Caco-2 (cell line): ENCODE data around the gene CCRL2. TPM values are rescaled to one million over a fixed set of nuclear protein-coding genes. Genes with fewer than 3 reads are reported as not detected.
A peak's percentile ranks its signal among the peaks of the same experiment; 100 is the strongest.

Experiments
- BruUV-seq: library from RNA; stranded (reverse); fragments of 400-500 nt; replicated peaks from 2 replicates; lab custom pipeline; 2021; lab: Mats Ljungman, UMichigan
- CTCF ChIA-PET: fragments of 300-600 bp; sonication (Branson Sonifier 250); formaldehyde crosslinking; loops from one replicate; lab custom pipeline; 2022; ENCODE audit warnings: antibody characterized with exemption; lab: Charles Lee
- POLR2A ChIA-PET: fragments of 300-600 bp; sonication (Branson Sonifier 250); formaldehyde crosslinking; loops from one replicate; lab custom pipeline; 2022; ENCODE audit warnings: antibody characterized with exemption; lab: Charles Lee
- DNase-seq, 2 experiments: peaks; one replicate each; pipeline versions ENCODE4 v3.0.0 to v3.0.0-alpha.2; 2020 to 2022
- H3K27me3 ChIP-seq: replicated peaks from 2 replicates; pipeline ENCODE4 v1.6.0; 2011; ENCODE audit warnings: low read length; ENCODE audit not compliant: control insufficient read depth, insufficient read depth
- H3K36me3 ChIP-seq: 2 replicates; pipeline ENCODE4 v1.5.1; 2011; ENCODE audit warnings: low read length; ENCODE audit not compliant: control insufficient read depth, insufficient read depth
- H3K4me1 ChIP-seq: fragments of 250-450 bp; sonication (Bioruptor Pico); 2 replicates; pipeline ENCODE4 v1.5.1; 2020; ENCODE audit warnings: mild to moderate bottlenecking
- H3K4me3 ChIP-seq: 2 replicates; pipeline ENCODE4 v1.5.1; 2011; ENCODE audit warnings: low read depth, mild to moderate bottlenecking, control low read depth, low read length
- H3K9me3 ChIP-seq: fragments of 250-450 bp; sonication (Bioruptor Pico); 2 replicates; pipeline ENCODE4 v1.5.1; 2020; ENCODE audit warnings: mild to moderate bottlenecking, moderate library complexity
- H3K27ac Mint-ChIP-seq: one replicate; pipeline ENCODE4 v1.8.0; 2022; ENCODE audit warnings: mixed read lengths; ENCODE audit not compliant: unreplicated experiment
- H3K27me3 Mint-ChIP-seq: one replicate; pipeline ENCODE4 v1.8.0; 2022; ENCODE audit warnings: mixed read lengths; ENCODE audit not compliant: insufficient read depth, unreplicated experiment
- H3K36me3 Mint-ChIP-seq: one replicate; pipeline ENCODE4 v1.8.0; 2022; ENCODE audit warnings: mild to moderate bottlenecking, mixed read lengths; ENCODE audit not compliant: insufficient read depth, unreplicated experiment
- H3K4me1 Mint-ChIP-seq: one replicate; pipeline ENCODE4 v1.8.0; 2022; ENCODE audit warnings: low read depth, mixed read lengths; ENCODE audit not compliant: unreplicated experiment
- H3K4me3 Mint-ChIP-seq: one replicate; pipeline ENCODE4 v1.8.0; 2022; ENCODE audit warnings: mild to moderate bottlenecking, moderate library complexity, mixed read lengths; ENCODE audit not compliant: unreplicated experiment
- H3K9me3 Mint-ChIP-seq: one replicate; pipeline ENCODE4 v1.8.0; 2022; ENCODE audit warnings: mixed read lengths; ENCODE audit not compliant: unreplicated experiment
- intact Hi-C: fragments of 100-400 bp; cut with micrococcal nuclease; formaldehyde crosslinking; loops from one replicate; pipeline ENCODE4 v1.10.0; 2022; ENCODE audit not compliant: unreplicated experiment
- total RNA-seq: library from RNA; stranded (reverse); gene quantifications from 2 replicates; pipeline ENCODE4 v1.2.3, GENCODE V29; 2022
- TF ChIP-seq, protein P1 (sequence below), 2 experiments: fragments of 200-600 bp in 1 of 2; IDR thresholded peaks; 1 replicate in 1 of 2; 2 replicates in 1 of 2; pipeline versions ENCODE4 v1.5.1 to v1.8.0; 2011 to 2022; ENCODE audit warnings: antibody characterized with exemption in 1 of 2, control low read depth in 1 of 2, inconsistent platforms in 1 of 2, low read depth in 1 of 2, low read length in 1 of 2, mild to moderate bottlenecking in 1 of 2, moderate library complexity in 1 of 2; ENCODE audit not compliant: insufficient read depth in 1 of 2, severe bottlenecking in 1 of 2, unreplicated experiment in 1 of 2

Gene CCRL2
- total RNA-seq, 1 experiment from 2014 or later = 1.0 TPM

DNA sequence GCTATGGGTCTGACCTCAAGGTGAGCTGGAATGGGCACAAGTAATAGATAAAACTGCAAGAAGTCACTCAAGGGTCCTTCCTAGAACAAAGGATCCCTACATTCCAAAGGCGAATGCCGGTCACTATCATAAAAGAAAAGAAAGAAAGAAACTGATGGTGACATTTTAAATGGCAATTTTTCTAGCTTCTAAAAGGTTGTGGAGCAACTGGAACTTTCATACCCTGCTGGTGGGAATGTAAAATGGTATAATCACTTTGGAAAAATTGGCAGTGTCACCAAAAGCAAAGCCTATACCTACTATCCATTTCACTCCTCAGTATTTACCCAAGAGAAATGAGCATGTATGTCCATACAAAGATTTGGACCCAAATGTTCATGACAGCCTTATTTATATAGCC is 4.2 kb downstream of the CCRL2 start:
- Histone ChIP-seq H3K4me1 (peaks cover 11% of the 10 kb centered on the region), H3K4me3 (no peak overlapping the region), H3K36me3 (no peaks in the 10 kb centered on the region), H3K27me3 (no peaks in the 10 kb centered on the region), H3K9me3 (no peaks in the 10 kb centered on the region)
- CTCF ChIA-PET = interaction anchor here (0.7 kb wide), 1 partner anchor 41 kb away, joined by 3 read pairs; the partner anchor contains the start of gene CCR5
- TF ChIP-seq, protein P1, sequence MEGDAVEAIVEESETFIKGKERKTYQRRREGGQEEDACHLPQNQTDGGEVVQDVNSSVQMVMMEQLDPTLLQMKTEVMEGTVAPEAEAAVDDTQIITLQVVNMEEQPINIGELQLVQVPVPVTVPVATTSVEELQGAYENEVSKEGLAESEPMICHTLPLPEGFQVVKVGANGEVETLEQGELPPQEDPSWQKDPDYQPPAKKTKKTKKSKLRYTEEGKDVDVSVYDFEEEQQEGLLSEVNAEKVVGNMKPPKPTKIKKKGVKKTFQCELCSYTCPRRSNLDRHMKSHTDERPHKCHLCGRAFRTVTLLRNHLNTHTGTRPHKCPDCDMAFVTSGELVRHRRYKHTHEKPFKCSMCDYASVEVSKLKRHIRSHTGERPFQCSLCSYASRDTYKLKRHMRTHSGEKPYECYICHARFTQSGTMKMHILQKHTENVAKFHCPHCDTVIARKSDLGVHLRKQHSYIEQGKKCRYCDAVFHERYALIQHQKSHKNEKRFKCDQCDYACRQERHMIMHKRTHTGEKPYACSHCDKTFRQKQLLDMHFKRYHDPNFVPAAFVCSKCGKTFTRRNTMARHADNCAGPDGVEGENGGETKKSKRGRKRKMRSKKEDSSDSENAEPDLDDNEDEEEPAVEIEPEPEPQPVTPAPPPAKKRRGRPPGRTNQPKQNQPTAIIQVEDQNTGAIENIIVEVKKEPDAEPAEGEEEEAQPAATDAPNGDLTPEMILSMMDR (IDR thresholded peaks at IDR 0.05; ENCODE audit: insufficient read depth in 1 of 2, low read depth in 1 of 2, low read length in 1 of 2, severe bottlenecking in 1 of 2, unreplicated experiment in 1 of 2) = peak in 1 of 2 experiments; percentile 14
- Mint-ChIP-seq H3K27ac (no peak overlapping the region), H3K4me1 (peaks cover 11% of the 10 kb centered on the region), H3K27me3 (no peaks in the 10 kb centered on the region), H3K9me3 (no peaks in the 10 kb centered on the region), H3K4me3 (no peak overlapping the region), H3K36me3 (no peaks in the 10 kb centered on the region)
- intact Hi-C loops = no loop called here
- POLR2A ChIA-PET = no interaction called here
- DNase-seq = no peak
- BruUV-seq = no TSS peak

DNA sequence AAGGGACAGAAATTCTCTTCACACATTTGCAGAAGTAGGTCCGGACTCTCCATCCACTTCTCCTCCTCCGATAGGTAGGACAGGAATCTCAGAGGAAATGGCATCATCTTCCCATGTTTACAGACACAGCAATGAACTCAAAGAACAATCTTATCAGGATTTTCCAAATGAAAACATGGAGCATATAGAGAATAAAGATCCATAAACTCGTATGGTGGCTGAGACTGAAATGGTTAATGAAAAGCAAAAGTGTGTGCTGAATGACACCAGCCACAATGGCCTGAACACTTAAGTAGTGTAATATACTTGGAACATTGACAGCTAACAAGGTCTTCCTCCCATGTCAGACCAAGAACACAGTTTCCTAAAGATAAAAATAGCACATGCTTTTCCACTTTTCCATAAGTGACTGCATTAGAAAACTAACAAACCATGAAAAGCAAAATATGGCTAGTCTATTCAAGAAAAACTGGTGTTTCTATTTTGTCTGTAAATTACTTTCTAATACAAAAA is 5.8 kb downstream of the CCRL2 start:
- Histone ChIP-seq H3K27me3 (no peaks in the 10 kb centered on the region), H3K9me3 (no peaks in the 10 kb centered on the region), H3K4me1 (no peaks in the 10 kb centered on the region), H3K36me3 (no peaks in the 10 kb centered on the region), H3K4me3 (no peak overlapping the region)
- ChIA-PET CTCF (no interaction called here), POLR2A (no interaction called here)
- no peaks in the 10 kb centered on the region for H3K27me3 Mint-ChIP-seq
- TF ChIP-seq, protein P1 (IDR thresholded peaks at IDR 0.05; ENCODE audit: insufficient read depth in 1 of 2, low read depth in 1 of 2, low read length in 1 of 2, severe bottlenecking in 1 of 2, unreplicated experiment in 1 of 2) = no peak
- no peaks in the 10 kb centered on the region for H3K4me1 Mint-ChIP-seq
- no peaks in the 10 kb centered on the region for H3K36me3 Mint-ChIP-seq
- DNase-seq = no peak
- no TSS peak for BruUV-seq
- H3K27ac Mint-ChIP-seq = no peak overlapping the region
- no peaks in the 10 kb centered on the region for H3K9me3 Mint-ChIP-seq
- intact Hi-C loops = no loop called here
- H3K4me3 Mint-ChIP-seq = no peak overlapping the region

DNA sequence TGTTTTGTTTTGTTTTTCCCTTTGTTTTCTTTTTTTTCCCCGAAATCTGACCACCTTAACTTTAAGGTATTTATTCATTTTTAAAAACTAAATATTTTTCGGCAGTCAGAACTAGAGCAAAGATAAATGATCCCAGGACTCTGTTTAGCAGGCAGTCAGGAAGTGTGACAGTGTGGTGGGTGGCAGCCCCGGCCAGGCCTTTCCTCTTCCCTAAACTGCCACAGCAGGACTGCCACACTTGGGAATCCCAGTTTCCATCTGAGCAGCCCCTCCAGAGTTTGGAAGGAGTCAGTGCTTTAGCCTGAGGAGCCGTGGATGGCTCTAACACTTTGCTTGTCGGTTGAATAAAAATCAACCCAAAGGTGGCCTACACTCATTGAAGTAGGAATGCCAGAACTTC is 6.9 kb downstream of the CCRL2 start:
- POLR2A ChIA-PET = no interaction called here
- CTCF ChIA-PET = no interaction called here

More for the DNA sequence above, 6.9 kb downstream of the CCRL2 start:
- H3K9me3 Mint-ChIP-seq = no peaks in the 10 kb centered on the region
- no TSS peak for BruUV-seq
- H3K4me1 Mint-ChIP-seq = no peaks in the 10 kb centered on the region
- TF ChIP-seq, protein P1 (IDR thresholded peaks at IDR 0.05; ENCODE audit: insufficient read depth in 1 of 2, low read depth in 1 of 2, low read length in 1 of 2, severe bottlenecking in 1 of 2, unreplicated experiment in 1 of 2) = no peak
- H3K4me1 ChIP-seq = no peaks in the 10 kb centered on the region
- H3K27ac Mint-ChIP-seq = no peak overlapping the region
- H3K4me3 ChIP-seq = no peak overlapping the region
- no peaks in the 10 kb centered on the region for H3K9me3 ChIP-seq
- H3K4me3 Mint-ChIP-seq = no peak overlapping the region
- no peaks in the 10 kb centered on the region for H3K27me3 Mint-ChIP-seq
- no peaks in the 10 kb centered on the region for H3K36me3 ChIP-seq
- no peaks in the 10 kb centered on the region for H3K36me3 Mint-ChIP-seq
- no peak for DNase-seq
- no peaks in the 10 kb centered on the region for H3K27me3 ChIP-seq
- intact Hi-C loops = no loop called here
